ENCODE results near the gene CBR3. TPM values are rescaled to one million over a fixed set of nuclear protein-coding genes. Genes with fewer than 3 reads are reported as not detected.
A peak's percentile ranks its signal among the peaks of the same experiment; 100 is the strongest.

Gene CBR3
- total RNA-seq, 4 donors from 2014 or later: 22.8 to 53.0 (median 42.1) TPM

DNA sequence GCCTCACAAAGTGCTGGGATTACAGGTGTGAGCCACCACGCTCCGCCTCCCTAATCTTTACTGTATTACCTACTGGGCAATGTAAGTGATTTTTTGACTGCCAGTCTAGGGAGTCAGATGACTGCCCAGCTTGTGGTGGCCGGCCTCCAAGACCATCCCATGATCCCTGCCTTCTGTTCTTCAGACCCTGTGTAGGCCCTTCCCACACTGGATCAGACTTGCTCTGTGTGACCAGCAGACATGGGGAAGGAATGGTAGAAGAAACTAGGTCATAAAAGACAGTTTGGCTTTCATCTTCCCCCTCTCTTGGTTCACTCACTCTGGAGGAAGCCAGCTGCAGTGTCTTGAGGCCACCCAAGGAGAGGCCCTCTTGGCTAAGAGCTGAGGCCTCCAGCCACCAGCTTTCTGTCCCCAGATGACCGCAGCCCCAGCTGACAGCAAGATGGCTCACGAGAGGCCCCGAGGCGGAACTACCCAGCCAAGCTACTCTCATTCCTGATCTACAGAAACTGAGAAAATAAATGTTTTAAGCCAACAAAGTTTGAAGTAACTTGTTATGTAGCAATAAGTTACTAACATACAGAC, 14.5 kb upstream of the CBR3 start:
- Histone ChIP-seq H3K27ac (no peak overlapping the region), H3K4me3 (no peak overlapping the region), H3K9me3 (no peaks in the 10 kb centered on the region), H3K36me3 (no peaks in the 10 kb centered on the region), H3K4me1 (peaks cover 0 to 3% (median 2%) of the 10 kb centered on the region in 4 donors), H3K27me3 (no peaks in the 10 kb centered on the region)
- WGBS, 2 donors: 78 to 86% methylated on average over 7 of the region's 7 CpGs
- TF ChIP-seq, protein P1, sequence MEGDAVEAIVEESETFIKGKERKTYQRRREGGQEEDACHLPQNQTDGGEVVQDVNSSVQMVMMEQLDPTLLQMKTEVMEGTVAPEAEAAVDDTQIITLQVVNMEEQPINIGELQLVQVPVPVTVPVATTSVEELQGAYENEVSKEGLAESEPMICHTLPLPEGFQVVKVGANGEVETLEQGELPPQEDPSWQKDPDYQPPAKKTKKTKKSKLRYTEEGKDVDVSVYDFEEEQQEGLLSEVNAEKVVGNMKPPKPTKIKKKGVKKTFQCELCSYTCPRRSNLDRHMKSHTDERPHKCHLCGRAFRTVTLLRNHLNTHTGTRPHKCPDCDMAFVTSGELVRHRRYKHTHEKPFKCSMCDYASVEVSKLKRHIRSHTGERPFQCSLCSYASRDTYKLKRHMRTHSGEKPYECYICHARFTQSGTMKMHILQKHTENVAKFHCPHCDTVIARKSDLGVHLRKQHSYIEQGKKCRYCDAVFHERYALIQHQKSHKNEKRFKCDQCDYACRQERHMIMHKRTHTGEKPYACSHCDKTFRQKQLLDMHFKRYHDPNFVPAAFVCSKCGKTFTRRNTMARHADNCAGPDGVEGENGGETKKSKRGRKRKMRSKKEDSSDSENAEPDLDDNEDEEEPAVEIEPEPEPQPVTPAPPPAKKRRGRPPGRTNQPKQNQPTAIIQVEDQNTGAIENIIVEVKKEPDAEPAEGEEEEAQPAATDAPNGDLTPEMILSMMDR (IDR thresholded peaks at IDR 0.05): no peak
- no peak for TF ChIP-seq POLR2A (IDR thresholded peaks at IDR 0.05)
- no peak for TF ChIP-seq EP300 (IDR thresholded peaks at IDR 0.05)
- DNase-seq (ENCODE audit: low spot score in 2 of 2): no peak

DNA sequence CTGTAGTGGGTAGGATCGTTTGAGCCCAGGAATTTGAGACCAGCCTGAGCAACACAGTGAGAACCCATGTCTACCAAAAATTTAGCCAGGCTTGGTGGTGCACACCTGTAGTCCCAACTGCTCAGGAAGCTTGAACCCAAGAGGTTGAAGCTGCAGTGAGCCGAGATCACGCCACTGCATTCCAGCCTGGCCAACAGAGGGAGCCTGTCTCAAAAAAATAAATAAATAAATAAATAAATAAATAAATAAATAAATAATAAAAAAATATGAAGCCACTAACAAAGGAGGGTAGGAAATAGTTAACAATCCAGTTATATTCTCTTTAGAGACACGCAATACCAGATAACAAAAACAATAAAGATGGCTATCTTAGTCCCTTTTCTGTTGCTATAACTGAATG, 11.9 kb upstream of the CBR3 start:
- Histone ChIP-seq H3K4me3 (no peak overlapping the region), H3K27me3 (no peaks in the 10 kb centered on the region), H3K27ac (no peak overlapping the region), H3K9me3 (no peaks in the 10 kb centered on the region), H3K36me3 (no peaks in the 10 kb centered on the region), H3K4me1 (peaks cover 0 to 17% (median 4%) of the 10 kb centered on the region in 4 donors)
- WGBS, 2 donors: 36 to 43% methylated on average over 4 of the region's 4 CpGs
- no peak for TF ChIP-seq POLR2A (IDR thresholded peaks at IDR 0.05)
- TF ChIP-seq EP300 (IDR thresholded peaks at IDR 0.05): no peak
- TF ChIP-seq, protein P1 (IDR thresholded peaks at IDR 0.05): peak in 3 of 5 experiments; percentile 33 to 51 (median 38)
- DNase-seq (ENCODE audit: low spot score in 2 of 2): no peak

DNA sequence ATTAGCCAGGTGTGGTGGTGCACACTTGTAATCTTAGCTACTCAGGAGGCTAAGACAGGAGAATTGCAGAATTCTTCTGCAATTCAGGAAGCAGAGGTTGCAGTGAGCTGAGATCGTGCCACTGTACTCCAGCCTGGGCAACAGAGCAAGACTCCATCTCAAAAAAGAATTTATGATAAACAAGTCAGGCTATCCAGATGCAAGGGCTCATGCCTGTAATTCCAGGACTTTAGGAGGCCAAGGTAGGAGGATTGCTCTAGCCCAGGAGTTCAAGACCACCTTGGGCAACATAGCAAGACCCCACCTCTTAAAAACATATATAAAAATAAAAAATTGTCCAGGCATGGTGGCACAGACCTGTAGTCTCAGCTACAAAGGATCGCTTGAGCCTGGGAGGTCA, 10.5 kb upstream of the CBR3 start:
- 71 to 97% methylated on average over 2 of the region's 2 CpGs for WGBS, 2 donors

DNA sequence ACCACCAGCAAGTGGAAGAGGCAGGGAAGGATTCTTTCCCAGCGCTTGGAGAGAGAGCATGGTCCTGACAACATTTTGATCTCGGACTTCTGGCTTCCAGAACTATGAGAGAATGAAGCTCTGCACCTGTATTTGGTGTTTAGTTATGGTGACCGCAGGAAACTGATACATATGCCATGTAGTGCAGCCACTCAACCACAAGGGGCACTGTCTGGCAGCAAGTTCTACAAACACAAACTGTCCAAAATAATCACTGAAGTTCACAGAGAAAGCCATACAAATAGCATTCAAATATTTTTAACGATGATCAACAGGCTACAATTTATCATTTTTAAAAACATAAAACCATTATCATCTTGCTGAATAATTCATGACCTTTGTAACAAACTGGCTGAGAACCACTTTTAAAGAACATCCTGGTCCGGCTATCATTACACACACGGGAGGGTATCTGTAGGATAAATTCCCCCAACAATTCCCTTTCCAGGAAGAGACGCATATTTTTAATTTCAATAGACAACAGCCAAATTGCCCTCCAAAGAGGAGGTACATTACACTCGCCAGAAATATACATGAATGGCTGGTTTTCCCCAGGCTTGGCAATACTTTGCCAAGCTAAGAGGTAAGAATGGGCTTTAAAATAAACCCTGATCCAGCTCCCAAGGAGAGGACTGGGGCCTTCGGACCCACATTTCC, 9.2 kb upstream of the CBR3 start:
- Histone ChIP-seq H3K4me3 (no peak overlapping the region), H3K27ac (peak overlapping the region in 1 of 4 donors; percentile 26), H3K9me3 (no peaks in the 10 kb centered on the region), H3K4me1 (peaks cover 0 to 35% (median 4%) of the 10 kb centered on the region in 4 donors), H3K27me3 (no peaks in the 10 kb centered on the region), H3K36me3 (no peaks in the 10 kb centered on the region)
- peak; percentile 41 to 69 for DNase-seq (ENCODE audit: low spot score in 2 of 2)
- TF ChIP-seq, protein P1 (IDR thresholded peaks at IDR 0.05): peak; percentile 66 to 94 (median 86)
- TF ChIP-seq POLR2A (IDR thresholded peaks at IDR 0.05): no peak
- 32 to 43% methylated on average over 9 of the region's 9 CpGs for WGBS, 2 donors

More for the DNA sequence above, 10.5 kb upstream of the CBR3 start:
- Histone ChIP-seq H3K9me3 (no peaks in the 10 kb centered on the region), H3K36me3 (no peaks in the 10 kb centered on the region), H3K27me3 (no peaks in the 10 kb centered on the region), H3K4me1 (peaks cover 0 to 29% (median 4%) of the 10 kb centered on the region in 4 donors), H3K27ac (no peak overlapping the region), H3K4me3 (no peak overlapping the region)
- TF ChIP-seq, protein P1 (IDR thresholded peaks at IDR 0.05): no peak
- no peak for TF ChIP-seq POLR2A (IDR thresholded peaks at IDR 0.05)
- no peak for TF ChIP-seq EP300 (IDR thresholded peaks at IDR 0.05)
- no peak for DNase-seq (ENCODE audit: low spot score in 2 of 2)

DNA sequence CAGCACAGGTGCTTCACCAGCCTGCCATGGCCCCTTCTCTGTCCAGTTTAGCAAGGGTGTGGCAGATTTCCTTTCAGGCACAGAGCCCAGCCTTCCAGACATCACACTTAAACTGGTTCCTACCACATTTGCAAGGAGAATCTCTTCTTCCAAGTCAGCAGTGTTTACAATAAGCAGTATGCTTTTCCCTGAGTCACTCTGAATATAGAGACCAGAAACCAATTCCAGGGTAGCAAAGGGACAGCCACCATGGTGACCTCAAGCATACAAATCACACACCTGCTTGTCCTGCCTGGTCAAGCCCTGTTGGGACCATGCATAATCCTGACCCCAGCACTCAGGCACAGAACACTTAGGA, 8.7 kb upstream of the CBR3 start:
- Histone ChIP-seq H3K27me3 (no peaks in the 10 kb centered on the region), H3K27ac (peak overlapping the region in 1 of 4 donors; percentile 26), H3K36me3 (no peaks in the 10 kb centered on the region), H3K4me1 (peaks cover 0 to 35% (median 4%) of the 10 kb centered on the region in 4 donors), H3K4me3 (no peak overlapping the region), H3K9me3 (no peaks in the 10 kb centered on the region)
- TF ChIP-seq, protein P1 (IDR thresholded peaks at IDR 0.05): no peak
- no peak for TF ChIP-seq EP300 (IDR thresholded peaks at IDR 0.05)
- no peak for TF ChIP-seq POLR2A (IDR thresholded peaks at IDR 0.05)
- no peak for DNase-seq (ENCODE audit: low spot score in 2 of 2)
